GM06990 (cell line): ENCODE measurements around the gene DFFB.

ENCODE experiments used
- DNase-seq: peaks from one replicate; pipeline ENCODE4 v3.0.0-alpha.2; 2011; ENCODE audit not compliant: insufficient read length; ENCODE audit errors: extremely low read depth
- H3K27me3 ChIP-seq: replicated peaks from 2 replicates; pipeline ENCODE4 v1.6.0; 2011; ENCODE audit warnings: low read length; ENCODE audit not compliant: control insufficient read depth, insufficient read depth
- H3K36me3 ChIP-seq: 2 replicates; pipeline ENCODE4 v1.5.1; 2011; ENCODE audit warnings: low read length; ENCODE audit not compliant: control insufficient read depth, insufficient read depth
- H3K4me3 ChIP-seq: replicated peaks from 2 replicates; pipeline ENCODE4 v1.5.1; 2011; ENCODE audit warnings: low read depth, mild to moderate bottlenecking, control low read depth, low read length
- TF ChIP-seq, protein P1 (sequence below): IDR thresholded peaks from 2 replicates; pipeline ENCODE4 v1.5.1; 2011; ENCODE audit warnings: low read length, control low read depth, mild to moderate bottlenecking, inconsistent platforms; ENCODE audit not compliant: insufficient read depth, poor library complexity, severe bottlenecking

Gene DFFB

DNA sequence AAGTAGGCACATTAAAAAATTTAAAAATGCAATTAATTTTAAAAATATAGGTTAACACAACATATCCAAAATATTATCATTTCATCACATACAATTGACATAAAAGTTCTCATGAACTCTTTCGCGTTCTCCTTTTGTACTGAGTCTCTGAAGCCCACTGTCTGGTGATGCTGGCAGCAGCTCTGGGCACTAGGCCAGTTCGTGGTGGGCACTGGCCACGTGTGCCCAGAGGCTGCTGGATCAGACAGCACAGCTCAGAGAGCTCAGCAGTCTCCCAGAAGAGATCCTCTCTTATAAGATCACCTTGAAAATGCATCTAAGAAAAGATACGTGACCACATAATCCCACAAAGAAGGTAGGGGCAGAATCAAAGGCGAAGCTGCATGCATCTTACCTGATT, 10.2 kb upstream of the DFFB start:
- H3K27me3 ChIP-seq = no peaks in the 10 kb centered on the region
- TF ChIP-seq, protein P1, sequence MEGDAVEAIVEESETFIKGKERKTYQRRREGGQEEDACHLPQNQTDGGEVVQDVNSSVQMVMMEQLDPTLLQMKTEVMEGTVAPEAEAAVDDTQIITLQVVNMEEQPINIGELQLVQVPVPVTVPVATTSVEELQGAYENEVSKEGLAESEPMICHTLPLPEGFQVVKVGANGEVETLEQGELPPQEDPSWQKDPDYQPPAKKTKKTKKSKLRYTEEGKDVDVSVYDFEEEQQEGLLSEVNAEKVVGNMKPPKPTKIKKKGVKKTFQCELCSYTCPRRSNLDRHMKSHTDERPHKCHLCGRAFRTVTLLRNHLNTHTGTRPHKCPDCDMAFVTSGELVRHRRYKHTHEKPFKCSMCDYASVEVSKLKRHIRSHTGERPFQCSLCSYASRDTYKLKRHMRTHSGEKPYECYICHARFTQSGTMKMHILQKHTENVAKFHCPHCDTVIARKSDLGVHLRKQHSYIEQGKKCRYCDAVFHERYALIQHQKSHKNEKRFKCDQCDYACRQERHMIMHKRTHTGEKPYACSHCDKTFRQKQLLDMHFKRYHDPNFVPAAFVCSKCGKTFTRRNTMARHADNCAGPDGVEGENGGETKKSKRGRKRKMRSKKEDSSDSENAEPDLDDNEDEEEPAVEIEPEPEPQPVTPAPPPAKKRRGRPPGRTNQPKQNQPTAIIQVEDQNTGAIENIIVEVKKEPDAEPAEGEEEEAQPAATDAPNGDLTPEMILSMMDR = no peak
- H3K36me3 ChIP-seq = peaks cover 13% of the 10 kb centered on the region
- DNase-seq = no peak
- H3K4me3 ChIP-seq = no peak overlapping the region

DNA sequence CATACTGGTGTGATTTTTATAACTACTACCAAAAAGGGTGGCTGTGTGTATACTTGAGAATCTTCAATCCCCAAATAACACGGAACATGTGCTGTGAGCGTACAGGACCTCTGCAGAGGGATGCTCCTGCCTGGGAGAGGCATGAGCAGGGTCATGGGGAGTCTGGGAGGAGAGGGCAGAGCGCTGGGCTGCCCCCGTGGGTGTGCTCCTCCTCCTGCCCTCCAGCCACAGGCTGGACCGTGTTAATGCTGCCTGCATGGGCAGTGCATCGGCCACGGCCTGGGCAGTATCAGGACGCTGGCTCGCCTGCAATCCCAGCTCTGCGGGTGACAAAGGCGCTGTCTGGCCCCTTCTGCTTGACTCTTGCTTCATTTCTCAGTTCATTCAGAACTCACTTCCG, 6.4 kb upstream of the DFFB start:
- no peaks in the 10 kb centered on the region for H3K27me3 ChIP-seq
- peaks cover 8% of the 10 kb centered on the region for H3K36me3 ChIP-seq
- no peak for DNase-seq
- H3K4me3 ChIP-seq = no peak overlapping the region
- TF ChIP-seq, protein P1 = no peak

DNA sequence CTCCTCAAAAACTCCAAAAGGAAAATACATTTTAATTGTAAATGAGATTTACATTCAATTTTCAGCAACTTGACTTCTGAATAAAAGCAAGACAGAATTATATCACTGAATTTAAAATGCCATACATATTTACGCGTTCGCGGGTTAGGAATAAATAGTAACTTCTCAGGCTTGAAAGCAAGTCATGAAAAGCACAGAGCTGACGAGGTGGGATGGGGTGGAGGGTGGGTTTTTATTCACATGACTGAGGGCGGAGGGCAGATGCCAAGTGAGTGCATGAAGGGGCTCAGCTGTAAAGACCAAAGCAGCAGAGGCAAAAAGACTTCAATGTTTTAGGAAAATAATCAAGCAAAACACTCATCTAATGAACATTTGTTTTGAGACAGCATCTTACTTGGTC, 6.0 kb upstream of the DFFB start:
- H3K27me3 ChIP-seq = no peaks in the 10 kb centered on the region
- TF ChIP-seq, protein P1 = no peak
- peaks cover 8% of the 10 kb centered on the region for H3K36me3 ChIP-seq
- H3K4me3 ChIP-seq = no peak overlapping the region
- no peak for DNase-seq

DNA sequence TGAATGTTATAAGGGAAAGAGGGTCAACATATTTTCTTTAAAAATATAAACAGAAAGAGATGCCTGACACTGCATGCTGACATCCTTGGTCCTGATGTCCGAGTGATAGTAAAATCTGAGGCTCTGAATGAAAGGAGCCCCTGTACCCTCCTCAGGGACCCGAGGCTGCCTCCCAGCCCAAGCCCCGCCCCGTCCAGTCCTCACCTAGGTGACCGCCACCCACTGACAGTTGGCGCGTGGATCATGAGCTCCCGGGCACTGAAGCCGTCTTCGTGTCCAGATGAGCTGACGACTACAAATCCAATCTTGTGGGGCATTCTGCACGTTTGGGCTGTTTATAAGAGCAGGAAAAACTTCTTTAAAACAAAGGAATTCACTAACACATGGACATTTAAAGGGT, 5.2 kb upstream of the DFFB start:
- TF ChIP-seq, protein P1 = no peak

GRCh38 chr1:3852711-3853485, 4.4 kb upstream of the DFFB start:
- peaks cover 8% of the 10 kb centered on the region for H3K36me3 ChIP-seq
- H3K4me3 ChIP-seq = no peak overlapping the region
- H3K27me3 ChIP-seq = no peaks in the 10 kb centered on the region
- no peak for DNase-seq
- TF ChIP-seq, protein P1 = no peak

More for the DNA sequence above, 5.2 kb upstream of the DFFB start:
- Histone ChIP-seq H3K4me3 (no peak overlapping the region), H3K36me3 (peaks cover 8% of the 10 kb centered on the region), H3K27me3 (no peaks in the 10 kb centered on the region)
- DNase-seq = no peak
